Measurements from ENCODE around the gene NYAP1.
A peak's percentile ranks its signal among the peaks of the same experiment; 100 is the strongest.

NYAP1 gene

DNA sequence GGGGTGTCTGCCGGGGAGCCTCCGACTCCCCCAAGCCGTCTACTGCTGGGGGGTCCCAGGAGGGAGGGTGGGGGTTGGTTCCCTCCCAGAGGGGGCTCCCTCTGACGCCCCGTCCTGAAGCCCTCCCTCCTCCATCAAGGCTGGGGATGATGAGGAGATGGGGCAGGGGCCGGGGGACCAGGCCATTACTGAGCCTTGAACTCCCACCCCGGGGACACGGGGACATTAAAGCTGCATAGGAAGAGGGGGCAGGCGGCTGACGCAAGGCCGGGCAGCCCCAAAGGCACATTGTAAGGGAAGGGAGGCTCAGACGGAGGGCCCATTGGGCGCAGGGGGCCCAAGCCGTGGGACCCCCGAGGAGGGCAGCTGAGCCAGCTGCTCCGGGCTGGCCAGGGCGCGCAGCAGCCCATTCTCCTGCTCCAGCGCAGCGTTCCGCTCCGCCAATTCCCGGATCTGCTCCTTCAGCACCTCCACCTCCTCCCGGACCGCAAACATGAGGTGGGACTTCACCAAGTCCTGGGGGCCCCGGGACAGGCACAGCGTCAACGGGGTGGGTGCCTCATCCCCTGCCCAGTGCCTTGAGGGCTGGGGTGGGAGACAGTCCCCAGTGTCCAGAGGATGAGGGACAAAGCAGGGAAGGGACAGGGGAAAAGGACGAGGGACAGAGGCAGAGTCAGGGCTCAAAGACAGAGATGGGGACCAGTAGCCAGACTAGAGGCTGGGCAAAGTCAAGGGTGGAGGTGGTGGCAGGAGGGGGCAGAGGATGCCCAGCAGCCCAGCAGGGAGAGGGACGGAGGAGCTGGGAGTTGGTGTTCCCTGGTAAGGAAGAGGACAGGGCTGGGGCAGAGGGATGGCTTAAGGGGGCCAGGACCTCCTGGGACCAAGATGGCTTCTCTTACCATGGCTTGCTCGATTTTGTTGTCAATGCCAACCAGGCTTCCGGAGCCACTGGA, 16.8 kb upstream of the NYAP1 start:
- TF ChIP-seq CTCF (IDR thresholded peaks at IDR 0.05), result no peak
- Mint-ChIP-seq H3K27ac (peak overlapping the region; percentile 45), H3K9me3 (no peaks in the 10 kb centered on the region), H3K4me3 (no peak overlapping the region), H3K27me3 (ENCODE audit: low read depth, poor library complexity) (no peaks in the 10 kb centered on the region), H3K4me1 (peaks cover 15% of the 10 kb centered on the region), H3K36me3 (ENCODE audit: low read depth) (peaks cover 5% of the 10 kb centered on the region)
- DNase-seq, result no peak

DNA sequence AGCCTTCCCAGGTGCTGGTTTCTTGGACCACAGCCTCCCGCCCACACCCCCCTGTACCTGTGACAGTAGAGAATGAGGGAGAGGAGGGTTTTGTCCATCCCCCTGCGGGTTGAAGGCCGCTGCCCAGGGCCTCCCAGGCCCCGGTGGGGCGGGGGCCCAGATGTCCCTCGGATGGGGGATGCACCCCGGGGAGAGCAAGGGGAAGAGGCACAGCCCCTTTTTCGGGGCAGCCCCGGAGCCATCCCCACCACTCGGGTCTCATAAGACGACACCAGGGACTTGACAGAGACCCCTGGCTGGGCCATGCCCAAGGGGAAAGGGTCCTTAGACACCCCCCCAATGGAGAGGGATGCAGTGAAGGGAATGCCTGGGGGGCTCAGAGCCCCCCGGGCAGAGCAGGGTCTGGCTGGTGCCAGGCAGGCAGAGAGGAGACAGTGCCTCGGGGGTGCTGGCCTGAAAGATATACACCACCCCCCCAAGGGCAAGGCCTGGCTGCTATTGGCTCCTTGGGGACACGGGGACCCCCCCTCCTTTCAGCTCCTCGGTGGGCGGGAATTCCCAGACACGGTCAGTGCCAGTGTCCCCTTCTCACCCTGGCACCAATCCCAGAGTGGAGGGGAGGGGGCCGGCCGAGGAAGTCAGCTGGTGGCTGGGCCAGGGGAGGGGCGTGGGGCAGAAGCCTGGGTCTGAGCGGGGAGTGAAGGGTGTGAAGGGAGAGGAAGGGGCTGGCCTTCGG, 15.9 kb upstream of the NYAP1 start:
- Mint-ChIP-seq H3K4me3 (no peak overlapping the region), H3K27me3 (ENCODE audit: low read depth, poor library complexity) (no peaks in the 10 kb centered on the region), H3K4me1 (peaks cover 18% of the 10 kb centered on the region), H3K36me3 (ENCODE audit: low read depth) (peaks cover 4% of the 10 kb centered on the region), H3K27ac (peak overlapping the region; percentile 36), H3K9me3 (no peaks in the 10 kb centered on the region)
- no peak for TF ChIP-seq CTCF (IDR thresholded peaks at IDR 0.05)
- no peak for DNase-seq

- Mint-ChIP-seq H3K27me3 (ENCODE audit: low read depth, poor library complexity) (no peaks in the 10 kb centered on the region), H3K9me3 (no peaks in the 10 kb centered on the region), H3K4me3 (no peak overlapping the region), H3K36me3 (ENCODE audit: low read depth) (peaks cover 8% of the 10 kb centered on the region), H3K4me1 (peaks cover 23% of the 10 kb centered on the region), H3K27ac (no peak overlapping the region)
- TF ChIP-seq CTCF (IDR thresholded peaks at IDR 0.05), result peak; percentile 87
- peak; percentile 96 for DNase-seq
Observed at GRCh38 chr7:100469227-100470044, 14.3 kb upstream of the NYAP1 start.

- peaks cover 29% of the 10 kb centered on the region for H3K4me1 Mint-ChIP-seq
- H3K9me3 Mint-ChIP-seq, result no peaks in the 10 kb centered on the region
- no peak overlapping the region for H3K27ac Mint-ChIP-seq
- H3K36me3 Mint-ChIP-seq (ENCODE audit: low read depth), result peaks cover 8% of the 10 kb centered on the region
- no peak for DNase-seq
- H3K27me3 Mint-ChIP-seq (ENCODE audit: low read depth, poor library complexity), result no peaks in the 10 kb centered on the region
- no peak overlapping the region for H3K4me3 Mint-ChIP-seq
- TF ChIP-seq CTCF (IDR thresholded peaks at IDR 0.05), result no peak
Observed at GRCh38 chr7:100471021-100471420, 12.7 kb upstream of the NYAP1 start.

GRCh38 chr7:100472121-100472851, 11.4 kb upstream of the NYAP1 start:
- Mint-ChIP-seq H3K36me3 (ENCODE audit: low read depth) (peaks cover 8% of the 10 kb centered on the region), H3K4me3 (no peak overlapping the region), H3K9me3 (no peaks in the 10 kb centered on the region), H3K4me1 (peaks cover 37% of the 10 kb centered on the region), H3K27ac (peak overlapping the region; percentile 27), H3K27me3 (ENCODE audit: low read depth, poor library complexity) (no peaks in the 10 kb centered on the region)
- no peak for TF ChIP-seq CTCF (IDR thresholded peaks at IDR 0.05)
- no peak for DNase-seq
